Tibial artery (tissue), 4 donors: ENCODE results near the gene VILL.
A peak's percentile ranks its signal among the peaks of the same experiment; 100 is the strongest.

Source experiments
- DNase-seq, 2 donors: peaks; one replicate each; pipeline ENCODE4 v3.0.0-alpha.2; 2019
- H3K27ac ChIP-seq, 2 donors: fragments of 200-600 bp; sonication (generic) in 1 of 2; 1 replicate in 1 of 2; 2 replicates in 1 of 2; pipeline ENCODE4 v1.5.1; 2018 to 2019; ENCODE audit warnings: mild to moderate bottlenecking in 1 of 2
- H3K27me3 ChIP-seq, 2 donors: fragments of 200-600 bp; sonication (generic) in 1 of 2; one replicate each; pipeline versions ENCODE4 v1.5.1 to v1.6.0; 2016 to 2019
- H3K36me3 ChIP-seq, 3 donors: fragments of 200-600 bp; sonication (generic) in 2 of 3; one replicate each; pipeline ENCODE4 v1.5.1; 2016 to 2019; ENCODE audit warnings: mild to moderate bottlenecking in 2 of 3
- H3K4me1 ChIP-seq, 4 donors: fragments of 200-600 bp; sonication (generic) in 2 of 4; 1 replicate in 3 of 4; 2 replicates in 1 of 4; pipeline ENCODE4 v1.5.1; 2016 to 2019
- H3K4me3 ChIP-seq, 2 donors: fragments of 200-600 bp; sonication (generic) in 1 of 2; 1 replicate in 1 of 2; 2 replicates in 1 of 2; pipeline ENCODE4 v1.5.1; 2018 to 2019; ENCODE audit warnings: mild to moderate bottlenecking in 2 of 2
- H3K9me3 ChIP-seq, 3 donors: fragments of 200-600 bp; sonication (generic) in 1 of 3; one replicate each; pipeline ENCODE4 v1.5.1; 2016 to 2019
- CTCF ChIP-seq, 2 experiments: fragments of 200-600 bp in 1 of 2; fragments of 450-650 bp in 1 of 2; IDR thresholded peaks; one replicate each; pipeline ENCODE4 v1.5.1; 2017 to 2019; ENCODE audit warnings: antibody characterized with exemption in 2 of 2, mild to moderate bottlenecking in 1 of 2, moderate library complexity in 1 of 2
- intact Hi-C: fragments of 100-400 bp; cut with DNase I; formaldehyde crosslinking; loops from one replicate; pipeline ENCODE4 v1.15.0; 2023; ENCODE audit warnings: low total_unique reads

Gene VILL

GRCh38 chr3:38011111-38011510 is 20.5 kb downstream of the VILL start:
- H3K27me3 ChIP-seq: no peaks in the 10 kb centered on the region
- intact Hi-C loops: no loop called here
- H3K9me3 ChIP-seq: no peaks in the 10 kb centered on the region
- peak in 1 of 2 donors; percentile 60 for DNase-seq
- no peak for TF ChIP-seq CTCF (IDR thresholded peaks at IDR 0.05)
- H3K36me3 ChIP-seq: peaks cover 43 to 95% (median 84%) of the 10 kb centered on the region in 3 donors
- H3K4me3 ChIP-seq: no peak overlapping the region
- H3K4me1 ChIP-seq: no peaks in the 10 kb centered on the region
- no peak overlapping the region for H3K27ac ChIP-seq

- intact Hi-C loops: no loop called here
- Histone ChIP-seq H3K4me1 (no peaks in the 10 kb centered on the region), H3K27ac (no peak overlapping the region), H3K9me3 (no peaks in the 10 kb centered on the region), H3K36me3 (peaks cover 51 to 95% (median 90%) of the 10 kb centered on the region in 3 donors), H3K27me3 (no peaks in the 10 kb centered on the region), H3K4me3 (no peak overlapping the region)
- no peak for DNase-seq
- TF ChIP-seq CTCF (IDR thresholded peaks at IDR 0.05): no peak
These were observed 24.9 kb downstream of the VILL start for GRCh38 chr3:38015485-38015884.

- TF ChIP-seq CTCF (IDR thresholded peaks at IDR 0.05): no peak
- intact Hi-C loops: no loop called here
- peaks cover 46 to 91% (median 85%) of the 10 kb centered on the region in 3 donors for H3K36me3 ChIP-seq
These were observed 25.4 kb downstream of the VILL start for GRCh38 chr3:38015984-38016383.

GRCh38 chr3:38016410-38016809 is 25.8 kb downstream of the VILL start:
- intact Hi-C loops: no loop called here
- Histone ChIP-seq H3K4me3 (no peak overlapping the region), H3K9me3 (no peaks in the 10 kb centered on the region), H3K4me1 (no peaks in the 10 kb centered on the region), H3K27ac (no peak overlapping the region), H3K27me3 (no peaks in the 10 kb centered on the region), H3K36me3 (peaks cover 42 to 87% (median 81%) of the 10 kb centered on the region in 3 donors)
- no peak for TF ChIP-seq CTCF (IDR thresholded peaks at IDR 0.05)
- peak in 1 of 2 donors; percentile 55 for DNase-seq

More at GRCh38 chr3:38015984-38016383, 25.4 kb downstream of the VILL start:
- DNase-seq: peak in 1 of 2 donors; percentile 33
- H3K27ac ChIP-seq: no peak overlapping the region
- H3K9me3 ChIP-seq: no peaks in the 10 kb centered on the region
- no peaks in the 10 kb centered on the region for H3K4me1 ChIP-seq
- no peak overlapping the region for H3K4me3 ChIP-seq
- no peaks in the 10 kb centered on the region for H3K27me3 ChIP-seq

- Histone ChIP-seq H3K27ac (no peak overlapping the region), H3K36me3 (peaks cover 40 to 82% (median 78%) of the 10 kb centered on the region in 3 donors), H3K27me3 (no peaks in the 10 kb centered on the region), H3K9me3 (no peaks in the 10 kb centered on the region), H3K4me1 (no peaks in the 10 kb centered on the region), H3K4me3 (no peak overlapping the region)
- no peak for TF ChIP-seq CTCF (IDR thresholded peaks at IDR 0.05)
- intact Hi-C loops: no loop called here
- DNase-seq: peak in 1 of 2 donors; percentile 54
These were observed 26.4 kb downstream of the VILL start for GRCh38 chr3:38016847-38017444.
